B cell (primary cell): ENCODE measurements around the gene FBLIM1. TPM values are rescaled to one million over a fixed set of nuclear protein-coding genes. Genes with fewer than 3 reads are reported as not detected.

ENCODE experiments used
- ATAC-seq: fragments of 200-7000 bp; cut with Tn5 transposase; one replicate; pipeline ENCODE4 v1.10.0; 2021; ENCODE audit warnings: low read depth, mild to moderate bottlenecking, moderate number of reproducible peaks, moderate library complexity
- CTCF ChIA-PET: fragments of 350-600 bp; sonication (Branson Sonifier 250); formaldehyde crosslinking; loops from one replicate; lab custom pipeline; 2021; ENCODE audit warnings: antibody characterized with exemption, inconsistent platforms; lab: Charles Lee
- POLR2A ChIA-PET: fragments of 350-600 bp; sonication (Branson Sonifier 250); formaldehyde crosslinking; loops from one replicate; lab custom pipeline; 2021; ENCODE audit warnings: antibody characterized with exemption; lab: Charles Lee
- DNase-seq: peaks from one replicate; pipeline ENCODE4 v3.0.0; 2013
- H2AFZ ChIP-seq: 2 replicates; pipeline ENCODE4 v1.6.1; 2012; ENCODE audit warnings: mild to moderate bottlenecking, low read depth, low read length; ENCODE audit not compliant: insufficient read depth, poor library complexity, severe bottlenecking
- H3K27ac ChIP-seq, 2 donors: 1 replicate in 1 of 2; 2 replicates in 1 of 2; pipeline ENCODE4 v1.5.1; 2012 to 2013; ENCODE audit warnings: low read length in 2 of 2, mild to moderate bottlenecking in 2 of 2, moderate library complexity in 1 of 2
- H3K27me3 ChIP-seq, 4 experiments: fragments of 200-600 bp in 1 of 4; sonication (generic) in 1 of 4; replicated peaks in 1 of 4; 1 replicate in 2 of 4; 2 replicates in 2 of 4; pipeline versions ENCODE4 v1.6.1 to v1.7.0; 2013 to 2016; ENCODE audit warnings: low read length in 3 of 4, mild to moderate bottlenecking in 2 of 4, mixed read lengths in 1 of 4, moderate library complexity in 1 of 4; ENCODE audit not compliant: insufficient read depth in 4 of 4, control insufficient read depth in 3 of 4; ENCODE audit errors: control extremely low read depth in 1 of 4
- H3K36me3 ChIP-seq, 2 experiments: replicated peaks in 1 of 2; 1 replicate in 1 of 2; 2 replicates in 1 of 2; pipeline versions ENCODE4 v1.6.1 to v1.7.1; 2013; ENCODE audit warnings: low read length in 1 of 2; ENCODE audit not compliant: insufficient read depth in 2 of 2, control insufficient read depth in 1 of 2; ENCODE audit errors: control extremely low read depth in 1 of 2, extremely low read depth in 1 of 2
- H3K4me1 ChIP-seq, 2 donors: fragments of 200-600 bp in 1 of 2; sonication (generic) in 1 of 2; 1 replicate in 1 of 2; 2 replicates in 1 of 2; pipeline versions ENCODE4 v1.5.1 to v1.6.1; 2013 to 2017; ENCODE audit warnings: low read length in 2 of 2; ENCODE audit not compliant: control insufficient read depth in 2 of 2, insufficient read depth in 2 of 2
- H3K4me2 ChIP-seq: replicated peaks from 2 replicates; pipeline ENCODE3; 2012; ENCODE audit warnings: mild to moderate bottlenecking, low read depth, low read length; ENCODE audit not compliant: poor library complexity, severe bottlenecking
- H3K4me3 ChIP-seq, 5 experiments: fragments of 200-600 bp in 1 of 5; sonication (generic) in 1 of 5; 1 replicate in 3 of 5; 2 replicates in 2 of 5; pipeline versions ENCODE4 v1.5.1 to v1.7.0; 2011 to 2016; ENCODE audit warnings: low read length in 4 of 5, mild to moderate bottlenecking in 4 of 5, low read depth in 2 of 5, control low read depth in 1 of 5, moderate library complexity in 1 of 5; ENCODE audit not compliant: insufficient read depth in 1 of 5; ENCODE audit errors: control extremely low read depth in 1 of 5, extremely low read depth in 1 of 5
- H3K79me2 ChIP-seq: fragments of 200-600 bp; sonication (generic); one replicate; pipeline ENCODE4 v1.6.0; 2016; ENCODE audit warnings: low read length; ENCODE audit not compliant: control insufficient read depth, insufficient read depth
- H3K9ac ChIP-seq: fragments of 200-600 bp; sonication (generic); 2 replicates; pipeline ENCODE4 v1.6.1; 2017; ENCODE audit warnings: mild to moderate bottlenecking, low read length, moderate library complexity
- H3K9me3 ChIP-seq, 3 donors: one replicate each; pipeline versions ENCODE4 v1.6.1 to v1.7.1; 2013; ENCODE audit warnings: low read length in 2 of 3; ENCODE audit not compliant: control insufficient read depth in 2 of 3, insufficient read depth in 1 of 3; ENCODE audit errors: control extremely low read depth in 1 of 3
- H4K20me1 ChIP-seq: 2 replicates; pipeline ENCODE4 v1.6.0; 2012; ENCODE audit warnings: mild to moderate bottlenecking, low read length; ENCODE audit not compliant: insufficient read depth, control insufficient read depth, poor library complexity, severe bottlenecking
- H3K27ac Mint-ChIP-seq: one replicate; pipeline ENCODE4 v1.8.0; 2021; ENCODE audit warnings: mixed read lengths
- H3K27me3 Mint-ChIP-seq: one replicate; pipeline ENCODE4 v1.8.0; 2021; ENCODE audit warnings: mixed read lengths
- H3K4me1 Mint-ChIP-seq: one replicate; pipeline ENCODE4 v1.8.0; 2021; ENCODE audit warnings: mixed read lengths
- H3K4me3 Mint-ChIP-seq: one replicate; pipeline ENCODE4 v1.8.0; 2021; ENCODE audit warnings: mixed read lengths
- H3K9me3 Mint-ChIP-seq: one replicate; pipeline ENCODE4 v1.8.0; 2022; ENCODE audit warnings: mixed read lengths; ENCODE audit not compliant: insufficient read depth
- CTCF ChIP-seq: fragments of 200-600 bp; IDR thresholded peaks from one replicate; pipeline ENCODE4 v1.8.0; 2022; ENCODE audit warnings: antibody characterized with exemption, mild to moderate bottlenecking
- EZH2 ChIP-seq: IDR thresholded peaks from 2 replicates; pipeline ENCODE4 v1.6.1; 2012; ENCODE audit warnings: borderline replicate concordance, low read depth, mild to moderate bottlenecking, moderate library complexity, low read length; ENCODE audit not compliant: insufficient read depth, poor library complexity, severe bottlenecking
- WGBS: methylation state at CpG from one replicate; pipeline ENCODE4 v1.1.5; 2013; ENCODE audit warnings: missing lambda C conversion rate; ENCODE audit not compliant: insufficient coverage; 5-methylcytosine and 5-hydroxymethylcytosine counted together
- intact Hi-C: fragments of 100-400 bp; cut with micrococcal nuclease; formaldehyde crosslinking; loops from one replicate; pipeline ENCODE4 v1.10.0; 2022
- polyA plus RNA-seq: library from polyadenylated mRNA; depleted of rRNA; stranded (reverse); fragments of >200 nt; gene quantifications from 2 replicates; pipeline ENCODE4 v1.2.3, GENCODE V29; 2012
- total RNA-seq, 2 donors: library from RNA; stranded (reverse); fragments of 120-200 nt in 1 of 2; gene quantifications; 1 replicate in 1 of 2; 2 replicates in 1 of 2; pipeline versions ENCODE4 v1.2.3 to v1.2.4, GENCODE V29; 2013 to 2022

FBLIM1 gene
- total and polyA plus RNA-seq, 2 donors (not counting 1 experiment from before 2014, with no cell fraction given) = not detected

- H4K20me1 ChIP-seq = no peaks in the 10 kb centered on the region
- CTCF ChIA-PET = interaction anchor here (0.6 to 6.1 kb wide), 4 partner anchors 9 to 30 kb away, joined by 3 to 55 read pairs (median 6); partner anchors contain the start of gene SPEN
- H3K4me1 ChIP-seq = peaks cover 40 to 50% of the 10 kb centered on the region in 2 donors
- intact Hi-C loops = loop anchor here (2.0 to 5.0 kb wide), 3 partner anchors 140 to 532 kb away; partner anchors contain the start of genes DDI2 and SZRD1
- POLR2A ChIA-PET = interaction anchor here (0.6 to 9.6 kb wide), 4 partner anchors 12 to 414 kb away, joined by 3 to 221 read pairs (median 4); partner anchors contain the start of gene SPEN
- Mint-ChIP-seq H3K27ac (peak overlapping the region; percentile 95), H3K4me3 (peak overlapping the region; percentile 97), H3K27me3 (no peaks in the 10 kb centered on the region), H3K4me1 (peaks cover 42% of the 10 kb centered on the region), H3K9me3 (no peaks in the 10 kb centered on the region)
- H3K79me2 ChIP-seq = peaks cover 24% of the 10 kb centered on the region
- H2AFZ ChIP-seq = peak overlapping the region; percentile 88
- peaks cover 0 to 4% (median 0%) of the 10 kb centered on the region in 3 donors for H3K9me3 ChIP-seq
- peak overlapping the region; percentile 82 to 100 (median 97) for H3K4me3 ChIP-seq
- H3K27me3 ChIP-seq = no peaks in the 10 kb centered on the region
- WGBS = under 1% methylated on average over 31 of the region's 37 CpGs
- no peaks in the 10 kb centered on the region for H3K36me3 ChIP-seq
- peak overlapping the region; percentile 97 for H3K4me2 ChIP-seq
- peak; percentile 2 for ATAC-seq
- no peak for DNase-seq
- peak overlapping the region; percentile 97 for H3K9ac ChIP-seq
- TF ChIP-seq EZH2 (no peak), CTCF (no peak)
- peak overlapping the region; percentile 98 to 100 for H3K27ac ChIP-seq
Observed at GRCh38 chr1:15835205-15835740, 76.7 kb downstream of the FBLIM1 start.
